B cell (primary cell): ENCODE results near the gene CD58. TPM values are rescaled to one million over a fixed set of nuclear protein-coding genes. Genes with fewer than 3 reads are reported as not detected.

ENCODE experiments used
- ATAC-seq: fragments of 200-7000 bp; cut with Tn5 transposase; one replicate; pipeline ENCODE4 v1.10.0; 2021; ENCODE audit warnings: low read depth, mild to moderate bottlenecking, moderate number of reproducible peaks, moderate library complexity
- CTCF ChIA-PET: fragments of 350-600 bp; sonication (Branson Sonifier 250); formaldehyde crosslinking; loops from one replicate; lab custom pipeline; 2021; ENCODE audit warnings: antibody characterized with exemption, inconsistent platforms; lab: Charles Lee
- POLR2A ChIA-PET: fragments of 350-600 bp; sonication (Branson Sonifier 250); formaldehyde crosslinking; loops from one replicate; lab custom pipeline; 2021; ENCODE audit warnings: antibody characterized with exemption; lab: Charles Lee
- DNase-seq: peaks from one replicate; pipeline ENCODE4 v3.0.0; 2013
- H2AFZ ChIP-seq: 2 replicates; pipeline ENCODE4 v1.6.1; 2012; ENCODE audit warnings: mild to moderate bottlenecking, low read depth, low read length; ENCODE audit not compliant: insufficient read depth, poor library complexity, severe bottlenecking
- H3K27ac ChIP-seq, 2 donors: 1 replicate in 1 of 2; 2 replicates in 1 of 2; pipeline ENCODE4 v1.5.1; 2012 to 2013; ENCODE audit warnings: low read length in 2 of 2, mild to moderate bottlenecking in 2 of 2, moderate library complexity in 1 of 2
- H3K27me3 ChIP-seq, 4 experiments: fragments of 200-600 bp in 1 of 4; sonication (generic) in 1 of 4; replicated peaks in 1 of 4; 1 replicate in 2 of 4; 2 replicates in 2 of 4; pipeline versions ENCODE4 v1.6.1 to v1.7.0; 2013 to 2016; ENCODE audit warnings: low read length in 3 of 4, mild to moderate bottlenecking in 2 of 4, mixed read lengths in 1 of 4, moderate library complexity in 1 of 4; ENCODE audit not compliant: insufficient read depth in 4 of 4, control insufficient read depth in 3 of 4; ENCODE audit errors: control extremely low read depth in 1 of 4
- H3K36me3 ChIP-seq, 2 experiments: replicated peaks in 1 of 2; 1 replicate in 1 of 2; 2 replicates in 1 of 2; pipeline versions ENCODE4 v1.6.1 to v1.7.1; 2013; ENCODE audit warnings: low read length in 1 of 2; ENCODE audit not compliant: insufficient read depth in 2 of 2, control insufficient read depth in 1 of 2; ENCODE audit errors: control extremely low read depth in 1 of 2, extremely low read depth in 1 of 2
- H3K4me1 ChIP-seq, 2 donors: fragments of 200-600 bp in 1 of 2; sonication (generic) in 1 of 2; 1 replicate in 1 of 2; 2 replicates in 1 of 2; pipeline versions ENCODE4 v1.5.1 to v1.6.1; 2013 to 2017; ENCODE audit warnings: low read length in 2 of 2; ENCODE audit not compliant: control insufficient read depth in 2 of 2, insufficient read depth in 2 of 2
- H3K4me2 ChIP-seq: replicated peaks from 2 replicates; pipeline ENCODE3; 2012; ENCODE audit warnings: mild to moderate bottlenecking, low read depth, low read length; ENCODE audit not compliant: poor library complexity, severe bottlenecking
- H3K4me3 ChIP-seq, 5 experiments: fragments of 200-600 bp in 1 of 5; sonication (generic) in 1 of 5; 1 replicate in 3 of 5; 2 replicates in 2 of 5; pipeline versions ENCODE4 v1.5.1 to v1.7.0; 2011 to 2016; ENCODE audit warnings: low read length in 4 of 5, mild to moderate bottlenecking in 4 of 5, low read depth in 2 of 5, control low read depth in 1 of 5, moderate library complexity in 1 of 5; ENCODE audit not compliant: insufficient read depth in 1 of 5; ENCODE audit errors: control extremely low read depth in 1 of 5, extremely low read depth in 1 of 5
- H3K79me2 ChIP-seq: fragments of 200-600 bp; sonication (generic); one replicate; pipeline ENCODE4 v1.6.0; 2016; ENCODE audit warnings: low read length; ENCODE audit not compliant: control insufficient read depth, insufficient read depth
- H3K9ac ChIP-seq: fragments of 200-600 bp; sonication (generic); 2 replicates; pipeline ENCODE4 v1.6.1; 2017; ENCODE audit warnings: mild to moderate bottlenecking, low read length, moderate library complexity
- H3K9me3 ChIP-seq, 3 donors: one replicate each; pipeline versions ENCODE4 v1.6.1 to v1.7.1; 2013; ENCODE audit warnings: low read length in 2 of 3; ENCODE audit not compliant: control insufficient read depth in 2 of 3, insufficient read depth in 1 of 3; ENCODE audit errors: control extremely low read depth in 1 of 3
- H4K20me1 ChIP-seq: 2 replicates; pipeline ENCODE4 v1.6.0; 2012; ENCODE audit warnings: mild to moderate bottlenecking, low read length; ENCODE audit not compliant: insufficient read depth, control insufficient read depth, poor library complexity, severe bottlenecking
- H3K27ac Mint-ChIP-seq: one replicate; pipeline ENCODE4 v1.8.0; 2021; ENCODE audit warnings: mixed read lengths
- H3K27me3 Mint-ChIP-seq: one replicate; pipeline ENCODE4 v1.8.0; 2021; ENCODE audit warnings: mixed read lengths
- H3K4me1 Mint-ChIP-seq: one replicate; pipeline ENCODE4 v1.8.0; 2021; ENCODE audit warnings: mixed read lengths
- H3K4me3 Mint-ChIP-seq: one replicate; pipeline ENCODE4 v1.8.0; 2021; ENCODE audit warnings: mixed read lengths
- H3K9me3 Mint-ChIP-seq: one replicate; pipeline ENCODE4 v1.8.0; 2022; ENCODE audit warnings: mixed read lengths; ENCODE audit not compliant: insufficient read depth
- CTCF ChIP-seq: fragments of 200-600 bp; IDR thresholded peaks from one replicate; pipeline ENCODE4 v1.8.0; 2022; ENCODE audit warnings: antibody characterized with exemption, mild to moderate bottlenecking
- EZH2 ChIP-seq: IDR thresholded peaks from 2 replicates; pipeline ENCODE4 v1.6.1; 2012; ENCODE audit warnings: borderline replicate concordance, low read depth, mild to moderate bottlenecking, moderate library complexity, low read length; ENCODE audit not compliant: insufficient read depth, poor library complexity, severe bottlenecking
- WGBS: methylation state at CpG from one replicate; pipeline ENCODE4 v1.1.5; 2013; ENCODE audit warnings: missing lambda C conversion rate; ENCODE audit not compliant: insufficient coverage; 5-methylcytosine and 5-hydroxymethylcytosine counted together
- intact Hi-C: fragments of 100-400 bp; cut with micrococcal nuclease; formaldehyde crosslinking; loops from one replicate; pipeline ENCODE4 v1.10.0; 2022
- polyA plus RNA-seq: library from polyadenylated mRNA; depleted of rRNA; stranded (reverse); fragments of >200 nt; gene quantifications from 2 replicates; pipeline ENCODE4 v1.2.3, GENCODE V29; 2012
- total RNA-seq, 2 donors: library from RNA; stranded (reverse); fragments of 120-200 nt in 1 of 2; gene quantifications; 1 replicate in 1 of 2; 2 replicates in 1 of 2; pipeline versions ENCODE4 v1.2.3 to v1.2.4, GENCODE V29; 2013 to 2022

The CD58 gene
- total and polyA plus RNA-seq, 2 donors (not counting 1 experiment from before 2014, with no cell fraction given) = 12.3 to 47.6 TPM

GRCh38 chr1:116494353-116494692 is 76.5 kb downstream of the CD58 start:
- TF ChIP-seq EZH2 (no peak), CTCF (no peak)
- DNase-seq = no peak
- Histone ChIP-seq H3K27me3 (no peaks in the 10 kb centered on the region), H3K27ac (no peak overlapping the region), H3K4me2 (no peak overlapping the region), H3K4me3 (no peak overlapping the region), H3K36me3 (no peaks in the 10 kb centered on the region), H3K9me3 (no peaks in the 10 kb centered on the region), H4K20me1 (no peaks in the 10 kb centered on the region), H3K4me1 (peaks cover 0 to 4% of the 10 kb centered on the region in 2 donors), H2AFZ (no peak overlapping the region), H3K9ac (no peak overlapping the region), H3K79me2 (no peaks in the 10 kb centered on the region)
- ATAC-seq = no peak
- WGBS = 99% methylated on average over 12 of the region's 12 CpGs
- H3K27ac Mint-ChIP-seq = no peak overlapping the region
- intact Hi-C loops = no loop called here
- no peaks in the 10 kb centered on the region for H3K27me3 Mint-ChIP-seq
- H3K4me1 Mint-ChIP-seq = peaks cover 4% of the 10 kb centered on the region
- no peak overlapping the region for H3K4me3 Mint-ChIP-seq
- POLR2A ChIA-PET = no interaction called here
- CTCF ChIA-PET = interaction anchor here (0.8 to 13.9 kb wide), 4 partner anchors 10 to 348 kb away, joined by 3 to 578 read pairs (median 59); no protein-coding TSS in a partner anchor
- no peaks in the 10 kb centered on the region for H3K9me3 Mint-ChIP-seq

- H3K4me2 ChIP-seq = no peak overlapping the region
- ATAC-seq (no peak), DNase-seq (no peak)
- POLR2A ChIA-PET = no interaction called here
- H3K27ac ChIP-seq = no peak overlapping the region
- Mint-ChIP-seq H3K27ac (no peak overlapping the region), H3K4me3 (no peak overlapping the region), H3K4me1 (peaks cover 3% of the 10 kb centered on the region), H3K9me3 (no peaks in the 10 kb centered on the region), H3K27me3 (no peaks in the 10 kb centered on the region)
- CTCF ChIA-PET = interaction anchor here (0.8 to 13.9 kb wide), 4 partner anchors 9 to 347 kb away, joined by 3 to 578 read pairs (median 59); no protein-coding TSS in a partner anchor
- no peak overlapping the region for H3K9ac ChIP-seq
- H2AFZ ChIP-seq = no peak overlapping the region
- no peaks in the 10 kb centered on the region for H4K20me1 ChIP-seq
- no peaks in the 10 kb centered on the region for H3K4me1 ChIP-seq
- no peaks in the 10 kb centered on the region for H3K9me3 ChIP-seq
- no peaks in the 10 kb centered on the region for H3K79me2 ChIP-seq
- H3K4me3 ChIP-seq = no peak overlapping the region
- intact Hi-C loops = no loop called here
- H3K36me3 ChIP-seq = no peaks in the 10 kb centered on the region
- H3K27me3 ChIP-seq = no peaks in the 10 kb centered on the region
- over 99% methylated on average over 27 of the region's 29 CpGs for WGBS
- no peak for TF ChIP-seq CTCF
- TF ChIP-seq EZH2 = no peak
Observed at GRCh38 chr1:116493484-116494352, 77.1 kb downstream of the CD58 start.
